ENCODE data around the gene CRACR2A. TPM values are rescaled to one million over a fixed set of nuclear protein-coding genes. Genes with fewer than 3 reads are reported as not detected.

CRACR2A gene
- total and polyA plus RNA-seq, 2 of the 4 experiments (the other 2 are of a cell fraction) = 0.54 to 0.60 TPM

- Histone ChIP-seq H2BK15ac (ENCODE audit: low read depth, low read length) (no peak overlapping the region), H4K5ac (ENCODE audit: low read depth, low read length) (no peak overlapping the region), H3K23ac (ENCODE audit: low read depth, low read length) (no peak overlapping the region), H2AK9ac (replicated peaks; ENCODE audit: low read depth, low read length, poor library complexity) (no peak overlapping the region), H3K4me3 (ENCODE audit: insufficient read depth, low read depth, low read length) (no peak overlapping the region), H3K4ac (ENCODE audit: low read depth, low read length) (no peak overlapping the region), H2AFZ (replicated peaks; ENCODE audit: low read length, poor library complexity) (no peak overlapping the region), H2BK20ac (ENCODE audit: low read depth, low read length) (no peak overlapping the region), H3K9me1 (ENCODE audit: insufficient read depth, low read length) (no peaks in the 10 kb centered on the region), H3K56ac (ENCODE audit: extremely low read depth, insufficient read depth, low read length) (no peak overlapping the region), H2BK5ac (ENCODE audit: low read depth, low read length, poor library complexity, severe bottlenecking) (no peak overlapping the region), H4K8ac (ENCODE audit: low read depth in 2 of 2, low read length in 2 of 2) (no peak overlapping the region), H3K27me3 (ENCODE audit: control insufficient read depth, insufficient read depth, low read length) (peaks cover 13% of the 10 kb centered on the region; the same call in 1 of the 2 replicates), H3K18ac (ENCODE audit: low read depth, low read length) (no peak overlapping the region), H3K14ac (replicated peaks; ENCODE audit: low read depth, low read length) (no peak overlapping the region), H3K4me1 (ENCODE audit: control insufficient read depth, insufficient read depth, low read length) (no peaks in the 10 kb centered on the region), H3K9me3 (ENCODE audit: control insufficient read depth, insufficient read depth, low read length) (no peaks in the 10 kb centered on the region), H4K20me1 (ENCODE audit: insufficient read depth, low read length) (no peaks in the 10 kb centered on the region), H3K9ac (ENCODE audit: low read depth, low read length) (no peak overlapping the region), H4K91ac (ENCODE audit: insufficient read depth, low read depth, low read length) (no peak overlapping the region), H2AK5ac (ENCODE audit: low read depth, low read length) (no peak overlapping the region), H2BK120ac (ENCODE audit: low read depth, low read length) (no peak overlapping the region), H3K79me1 (ENCODE audit: low read depth in 1 of 2, low read length in 2 of 2) (no peaks in the 10 kb centered on the region), H3K36me3 (ENCODE audit: control insufficient read depth, insufficient read depth, low read length) (no peaks in the 10 kb centered on the region), H3K27ac (ENCODE audit: insufficient read depth, low read length) (no peak overlapping the region), H3K4me2 (ENCODE audit: low read depth, low read length) (no peak overlapping the region)
- TF ChIP-seq USF2 (IDR thresholded peaks at IDR 0.05; ENCODE audit: low read depth, low read length) (no peak), ELK1 (IDR thresholded peaks at IDR 0.05; ENCODE audit: borderline replicate concordance, low read depth, low read length) (no peak), NFE2L2 (IDR thresholded peaks at IDR 0.05; ENCODE audit: low read depth, low read length) (no peak), RAD21 (IDR thresholded peaks at IDR 0.05; ENCODE audit: low read length) (no peak), MAFK (IDR thresholded peaks at IDR 0.05; ENCODE audit: low read depth, low read length) (no peak), MXI1 (IDR thresholded peaks at IDR 0.05; ENCODE audit: borderline replicate concordance, low read depth, low read length) (no peak), RCOR1 (IDR thresholded peaks at IDR 0.05; ENCODE audit: insufficient replicate concordance, low read length) (no peak), CHD1 (IDR thresholded peaks at IDR 0.05; ENCODE audit: low read depth, low read length) (no peak), SMC3 (IDR thresholded peaks at IDR 0.05; ENCODE audit: low read depth, low read length) (no peak), FOS (IDR thresholded peaks at IDR 0.05; ENCODE audit: low read depth, low read length) (no peak), CEBPB (IDR thresholded peaks at IDR 0.05; ENCODE audit: low read depth, low read length) (no peak), CTCF (conservative IDR thresholded peaks at IDR 0.05; ENCODE audit: low read depth, low read length) (no peak), POLR2A (IDR thresholded peaks at IDR 0.05; ENCODE audit: low read depth, low read length) (no peak), MAZ (IDR thresholded peaks at IDR 0.05; ENCODE audit: borderline replicate concordance, low read depth, low read length) (no peak), RFX5 (IDR thresholded peaks at IDR 0.05; ENCODE audit: low read depth, low read length) (no peak), BHLHE40 (IDR thresholded peaks at IDR 0.05; ENCODE audit: low read depth, low read length) (no peak)
- whole genome bisulfite sequencing, 2 experiments (ENCODE audit: extremely low coverage in 2 of 2, insufficient read length in 1 of 2) = 34% methylated on average over 2 of the region's 6 CpGs; no CpG with 5 or more reads in 1 of the 2 experiments
- in situ Hi-C loops (cut with MboI; ENCODE audit: low sequenced_read_pairs) = no loop called here
- intact Hi-C loops (cut with micrococcal nuclease) = no loop called here
- ATAC-seq (ENCODE audit: low read depth) = no peak
- dilution Hi-C loops (cut with HindIII; ENCODE audit: low sequenced_read_pairs, unreplicated experiment) = no loop called here
- ChIA-PET POLR2A (ENCODE audit: unreplicated experiment) (no interaction called here), CTCF (no interaction called here)
- BruUV-seq (replicated peaks) = no TSS peak
- no peak for DNase-seq
Observed at GRCh38 chr12:3604286-3604685, 148.6 kb downstream of the CRACR2A start.

Data from IMR-90 (cell line).